HG03520 (cell line): ENCODE measurements around the gene ADTRP.

Experiments used
- ATAC-seq: cut with Tn5 transposase; IDR thresholded peaks from one replicate; pipeline ENCODE4 v1.9.1; 2021; ENCODE audit warnings: mild to moderate bottlenecking, moderate library complexity; ENCODE audit not compliant: unreplicated experiment

The ADTRP gene

DNA sequence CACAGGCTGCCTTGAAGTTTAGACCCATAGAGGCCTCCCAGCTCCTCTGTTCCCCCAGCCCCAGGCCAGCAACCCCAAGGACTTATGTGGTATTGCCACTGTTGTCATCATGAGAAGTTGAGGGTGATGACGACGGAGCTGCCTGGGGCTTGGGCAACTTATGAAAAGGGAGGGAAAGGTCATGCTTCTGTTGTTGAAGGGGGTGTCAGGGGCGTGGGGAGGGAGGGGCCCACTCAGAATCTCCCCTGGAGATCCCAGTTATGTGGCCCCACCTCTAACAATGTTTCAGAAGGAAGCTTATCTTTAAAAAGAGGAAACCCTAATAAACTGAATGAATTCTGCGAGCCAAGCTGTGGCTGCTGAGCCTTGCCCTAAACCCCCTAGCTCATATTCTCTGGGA lies 4.2 kb downstream of the ADTRP start:
- no peak for ATAC-seq

DNA sequence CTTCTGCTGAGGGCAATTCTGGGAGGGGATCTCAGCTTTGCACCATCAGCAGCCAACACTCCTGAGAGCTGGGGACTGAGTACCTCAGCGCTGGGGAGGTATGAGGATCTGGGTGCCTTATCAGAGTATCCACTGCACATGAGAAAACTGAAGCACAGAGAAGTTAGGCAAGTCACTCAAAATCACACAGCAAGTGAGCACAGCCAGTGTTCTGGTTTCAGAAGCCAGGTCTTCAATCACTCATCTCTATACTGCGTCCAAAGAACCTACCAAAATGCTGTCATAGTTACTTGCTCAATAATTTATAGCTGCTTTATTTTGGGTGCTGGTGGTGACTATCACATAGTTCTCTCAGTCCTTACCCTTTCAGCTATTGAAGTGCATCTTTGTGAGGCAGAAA lies 5.0 kb downstream of the ADTRP start:
- ATAC-seq, result no peak

DNA sequence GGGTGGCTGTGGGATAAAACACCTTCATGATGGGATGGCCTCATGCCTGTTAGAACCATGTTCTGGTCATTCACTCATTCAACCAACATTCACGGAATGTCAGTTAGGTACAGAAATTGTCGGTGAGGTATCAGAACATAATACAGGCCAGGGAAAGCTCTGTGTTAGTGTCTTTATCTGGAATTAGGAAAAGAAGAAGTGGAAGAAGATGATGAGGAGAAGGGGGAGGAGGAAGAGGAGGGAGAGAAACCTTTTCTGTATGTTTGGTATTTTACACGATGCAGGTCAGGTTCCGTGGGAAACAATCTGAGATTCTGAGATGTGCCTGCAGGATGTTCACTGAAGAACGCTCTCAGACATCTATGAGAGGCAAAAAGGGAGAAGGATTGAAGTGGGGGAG lies 5.6 kb downstream of the ADTRP start:
- no peak for ATAC-seq

DNA sequence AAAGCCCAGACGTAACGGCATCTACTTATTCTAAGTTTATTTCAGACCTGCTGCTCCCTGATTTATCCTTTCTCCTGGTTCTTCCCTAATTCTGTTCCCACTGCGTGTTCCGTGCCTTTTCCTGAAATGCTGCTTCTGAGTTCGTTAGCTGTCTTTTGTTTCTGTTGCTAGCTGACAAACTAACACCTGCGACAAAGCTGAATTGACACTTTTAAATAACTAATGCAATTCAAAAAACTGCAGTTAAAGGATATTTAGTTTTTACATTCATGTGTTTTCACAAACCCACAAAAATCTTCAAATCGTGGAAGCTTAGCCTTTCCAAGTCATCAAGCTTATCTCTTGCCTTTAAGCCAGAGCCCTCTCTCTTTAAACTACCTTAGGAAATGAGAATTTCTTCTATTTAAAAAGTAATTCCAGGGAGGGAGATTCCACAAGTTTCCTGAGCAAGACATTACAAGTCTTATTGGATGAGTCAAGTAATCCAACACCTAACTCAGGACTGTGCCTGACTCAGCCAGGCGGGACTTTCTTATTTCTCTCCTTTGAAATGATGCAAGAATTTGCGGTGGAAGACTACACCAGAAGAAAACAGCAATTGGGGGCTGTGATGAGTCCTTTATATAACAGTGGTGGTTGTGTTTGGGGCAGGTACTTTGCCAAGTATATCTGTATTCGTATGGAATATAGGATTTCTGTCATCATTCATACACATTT lies 6.3 kb downstream of the ADTRP start:
- ATAC-seq, result no peak

DNA sequence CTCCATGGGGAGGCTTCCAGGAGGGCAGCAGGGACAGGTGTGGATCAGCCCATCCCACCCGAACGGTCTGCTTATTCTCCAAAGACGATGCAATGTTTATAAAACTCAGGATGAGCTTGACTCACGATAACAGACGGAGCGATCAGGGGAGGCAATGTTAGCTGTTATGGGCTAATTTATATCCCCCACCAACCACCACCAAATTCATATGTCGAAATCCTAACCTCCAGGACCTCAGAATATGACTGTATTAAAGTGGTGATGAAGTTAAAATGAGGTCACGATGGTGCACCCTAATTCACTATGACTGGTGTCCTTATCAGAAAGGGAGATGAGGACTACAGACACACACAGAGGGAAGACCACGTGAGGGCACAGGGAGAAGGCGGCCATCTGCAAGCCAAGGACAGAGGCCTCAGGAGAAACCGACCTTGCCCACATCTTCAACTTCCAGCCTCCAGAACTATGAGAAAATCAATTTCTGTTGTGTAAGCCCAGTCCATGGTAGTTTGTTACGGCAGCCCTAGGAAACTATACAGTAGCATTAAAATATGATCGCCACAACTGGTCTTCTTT lies 7.0 kb downstream of the ADTRP start:
- no peak for ATAC-seq

DNA sequence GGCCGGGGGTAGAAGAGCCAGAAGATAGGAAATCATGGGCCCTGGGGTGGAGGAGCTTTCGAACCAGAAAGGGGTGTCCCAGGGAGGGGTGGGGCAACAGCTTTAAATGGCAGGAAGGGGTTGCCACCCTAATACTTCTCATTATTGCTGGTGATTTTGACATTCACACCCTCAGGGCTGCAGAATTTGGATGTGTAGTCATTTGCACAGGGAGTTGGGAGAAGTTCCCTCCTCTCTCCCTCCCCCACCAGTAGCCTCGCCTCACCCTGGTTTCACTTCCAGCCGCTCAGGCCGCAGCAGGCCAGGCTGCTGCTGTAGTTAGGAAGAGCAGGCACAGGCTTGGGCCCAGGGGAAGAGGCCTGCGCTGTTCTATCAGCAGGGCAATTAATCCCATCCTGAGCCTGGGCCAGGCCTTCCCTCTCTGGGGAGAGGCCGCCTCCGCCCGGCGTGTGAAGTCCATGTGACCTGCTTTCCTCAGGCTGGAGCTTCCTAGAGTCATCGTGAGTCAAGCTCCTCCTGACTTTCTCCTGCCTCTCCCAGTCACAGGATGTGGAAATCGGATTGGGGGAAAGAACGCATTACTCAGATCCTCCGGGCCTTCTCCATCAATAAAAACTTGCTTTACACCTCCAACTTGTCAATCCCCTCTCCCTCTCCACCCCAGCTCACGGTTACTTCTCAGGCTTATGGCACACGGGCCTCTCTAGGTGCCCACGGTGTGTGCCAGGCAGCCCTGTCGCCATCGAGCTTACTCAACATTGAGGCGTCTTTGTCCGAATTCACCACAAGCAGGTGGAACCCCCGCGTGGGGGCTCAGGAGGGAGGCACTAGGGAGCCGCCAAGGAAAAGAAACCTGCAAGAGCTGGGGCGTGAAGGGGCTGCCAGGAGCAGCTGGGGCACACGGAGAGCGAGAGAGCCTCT lies 7.8 kb downstream of the ADTRP start:
- ATAC-seq, result no peak

GRCh38 chr6:11769811-11770545 lies 8.6 kb downstream of the ADTRP start:
- no peak for ATAC-seq

DNA sequence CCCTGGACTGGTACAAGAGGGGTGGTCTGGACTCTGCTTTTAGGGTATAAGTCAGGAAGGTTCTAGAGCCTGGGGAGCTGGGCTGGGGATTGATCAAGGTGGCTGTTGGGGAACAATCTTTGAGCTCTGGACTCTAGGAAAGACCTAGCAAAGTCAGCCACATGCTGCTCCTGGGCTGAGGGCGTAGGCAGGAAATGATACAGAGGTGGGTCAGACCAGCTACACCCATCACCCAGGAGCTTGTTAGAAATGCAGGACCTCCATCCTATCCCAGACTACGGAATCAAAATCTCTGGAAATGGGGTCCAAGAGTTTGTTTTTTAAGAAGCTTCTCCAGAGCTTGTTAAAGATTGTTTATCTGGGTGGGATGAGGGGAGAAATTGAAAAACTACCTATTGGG lies 9.4 kb downstream of the ADTRP start:
- no peak for ATAC-seq

GRCh38 chr6:11767978-11768756 lies 10.4 kb downstream of the ADTRP start:
- no peak for ATAC-seq

DNA sequence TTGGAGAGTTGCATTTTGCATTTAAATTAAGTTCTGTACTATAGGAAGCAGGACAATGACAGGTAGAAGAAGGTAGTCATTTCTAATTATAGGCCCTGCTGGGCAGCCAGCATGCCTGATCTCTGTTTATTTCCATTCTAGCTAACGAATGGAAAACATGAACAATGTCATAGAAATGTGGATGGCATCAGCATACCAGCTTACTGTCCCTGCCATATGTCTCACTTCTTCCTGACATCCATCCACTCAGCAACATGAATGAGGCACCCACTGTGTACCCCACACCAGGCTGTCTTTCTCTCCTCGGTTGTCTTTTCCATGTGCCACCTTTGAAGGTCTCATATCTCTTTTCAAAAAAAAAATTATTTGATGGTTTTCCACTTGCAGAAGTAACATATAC lies 11.1 kb downstream of the ADTRP start:
- ATAC-seq, result no peak

DNA sequence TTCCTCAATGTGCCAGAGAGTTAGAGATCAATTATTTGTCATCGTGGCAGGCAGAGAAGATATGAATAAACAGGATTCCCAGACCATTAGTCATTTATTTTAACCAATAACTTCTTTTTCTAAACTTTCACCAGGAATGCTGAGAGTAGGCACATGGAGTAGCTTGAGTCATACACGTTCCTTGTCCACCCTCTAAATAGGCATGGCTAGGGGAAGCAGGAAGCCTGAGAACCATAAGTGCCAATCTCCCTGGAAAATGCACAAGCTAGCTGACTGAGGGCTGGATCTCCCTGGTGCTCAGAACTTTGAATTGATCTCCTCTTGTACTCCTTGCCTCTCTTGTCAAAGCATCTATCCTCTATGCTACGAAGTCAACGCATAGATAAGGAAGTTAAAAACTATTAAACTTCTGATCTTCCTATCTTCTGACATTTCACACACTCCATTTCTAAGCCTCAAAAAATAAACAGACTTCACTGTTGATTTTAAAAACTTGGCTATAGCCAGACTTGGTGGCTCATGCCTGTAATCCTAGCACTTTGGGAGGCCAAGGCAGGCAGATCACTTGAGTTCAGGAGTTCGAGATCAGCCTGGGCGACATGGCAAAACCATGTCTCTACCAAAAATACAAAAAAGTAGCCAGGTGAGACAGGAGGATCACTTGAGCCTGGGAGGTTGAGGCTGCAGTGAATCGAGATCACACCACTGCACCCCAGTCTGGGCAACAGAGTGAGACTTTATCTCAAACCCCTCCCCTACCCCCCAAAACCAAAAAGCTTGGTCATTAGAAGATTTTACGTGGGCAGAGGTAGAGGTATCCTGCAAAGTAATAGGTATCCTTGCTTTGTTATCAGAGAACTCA lies 11.8 kb downstream of the ADTRP start:
- no peak for ATAC-seq

- no peak for ATAC-seq
Measured at GRCh38 chr6:11766043-11766442, 12.6 kb downstream of the ADTRP start.

DNA sequence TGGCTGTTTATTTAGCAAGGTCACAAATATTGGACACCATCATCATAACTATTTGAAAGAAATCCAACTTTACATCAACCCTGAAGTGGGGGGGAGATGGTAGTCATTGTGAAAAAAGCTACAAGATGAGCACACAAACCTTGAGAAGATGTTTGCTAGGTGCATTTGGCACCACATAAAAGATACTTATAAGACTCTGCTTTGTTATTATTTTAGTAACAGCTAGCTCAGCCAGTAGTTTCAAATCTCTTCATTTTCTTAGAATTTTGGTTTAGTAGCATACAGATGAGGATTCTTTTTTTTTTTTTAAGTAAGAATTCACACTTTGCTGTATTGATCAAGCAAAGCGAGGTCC lies 14.4 kb downstream of the ADTRP start:
- no peak for ATAC-seq

GRCh38 chr6:11763460-11764249 lies 14.9 kb downstream of the ADTRP start:
- no peak for ATAC-seq

DNA sequence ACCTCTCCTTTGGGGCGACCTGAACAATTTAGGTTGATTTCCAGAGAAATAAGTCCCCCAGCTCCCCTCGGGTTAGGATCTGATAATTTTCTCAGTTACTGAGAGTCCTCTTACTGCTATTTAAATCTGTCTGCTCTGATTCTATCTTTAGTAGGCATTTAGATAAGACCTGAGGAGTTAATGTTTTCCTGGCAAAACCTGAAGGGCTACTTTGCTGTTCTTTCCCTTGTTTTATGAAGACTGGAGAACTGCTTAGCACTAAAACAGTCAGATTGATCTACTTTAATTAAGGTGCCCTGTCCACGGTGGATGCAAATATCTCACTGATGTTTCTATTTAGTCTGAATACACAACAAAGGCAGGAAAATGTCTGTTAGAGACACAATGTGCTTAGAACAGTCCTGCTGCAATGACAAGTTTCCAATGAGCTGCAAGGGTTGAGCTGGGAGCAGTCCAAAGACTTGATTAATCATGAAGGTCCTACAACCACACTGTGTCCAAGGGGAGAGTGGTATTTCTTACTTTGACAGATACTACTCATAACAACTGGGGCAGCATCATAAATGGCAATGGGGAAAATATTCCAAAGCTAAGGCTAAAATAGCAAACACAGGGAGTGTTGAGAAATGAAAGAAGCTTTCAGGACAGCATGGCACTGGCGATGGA lies 15.7 kb downstream of the ADTRP start:
- no peak for ATAC-seq

- ATAC-seq, result no peak
Measured at GRCh38 chr6:11761744-11762620, 16.6 kb downstream of the ADTRP start.

- ATAC-seq, result no peak
Measured at GRCh38 chr6:11760015-11760473, 18.6 kb downstream of the ADTRP start.
